HG02973 (cell line): ENCODE results near the gene PPP3CA.

Experiments used
- ATAC-seq: cut with Tn5 transposase; IDR thresholded peaks from one replicate; pipeline ENCODE4 v1.9.1; 2021; ENCODE audit warnings: moderate library complexity; ENCODE audit not compliant: unreplicated experiment

Gene PPP3CA

DNA sequence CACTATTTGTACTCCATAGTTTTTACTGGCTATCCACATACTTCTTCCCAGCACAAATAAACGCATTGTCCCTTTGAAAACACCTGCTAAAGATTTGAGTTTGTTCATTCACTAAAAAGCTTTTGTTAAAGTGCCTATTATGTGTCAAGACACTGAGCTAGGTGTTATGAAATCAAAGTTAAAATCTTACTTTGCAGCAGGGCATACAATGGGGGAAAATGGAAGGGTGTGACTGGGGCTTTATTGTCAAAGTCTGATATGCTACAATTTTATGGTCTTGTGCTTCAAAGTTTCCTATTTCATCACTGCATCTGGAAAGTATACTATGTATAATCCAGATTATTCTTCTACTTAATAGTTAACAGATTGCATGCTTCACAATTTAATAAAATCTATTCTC, 128.4 kb downstream of the PPP3CA start:
- ATAC-seq = no peak

DNA sequence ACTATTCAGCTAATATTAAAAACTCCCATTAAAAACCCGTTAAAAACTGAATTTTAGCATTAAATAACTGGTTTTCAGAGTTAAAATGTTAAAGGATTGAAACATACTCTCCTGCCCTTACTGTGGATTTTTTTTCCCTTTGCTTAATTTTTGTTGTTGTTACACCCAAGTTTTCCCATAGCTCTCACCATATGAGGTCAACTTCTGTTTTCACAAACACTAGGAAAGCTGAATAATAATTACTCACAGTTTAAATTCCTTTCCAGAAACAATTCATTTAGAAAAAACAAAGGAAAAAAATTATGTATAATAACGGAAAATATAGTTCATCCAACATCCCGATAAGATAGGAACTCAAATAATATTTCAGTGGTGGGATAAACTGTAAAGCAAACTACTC, 129.0 kb downstream of the PPP3CA start:
- no peak for ATAC-seq

DNA sequence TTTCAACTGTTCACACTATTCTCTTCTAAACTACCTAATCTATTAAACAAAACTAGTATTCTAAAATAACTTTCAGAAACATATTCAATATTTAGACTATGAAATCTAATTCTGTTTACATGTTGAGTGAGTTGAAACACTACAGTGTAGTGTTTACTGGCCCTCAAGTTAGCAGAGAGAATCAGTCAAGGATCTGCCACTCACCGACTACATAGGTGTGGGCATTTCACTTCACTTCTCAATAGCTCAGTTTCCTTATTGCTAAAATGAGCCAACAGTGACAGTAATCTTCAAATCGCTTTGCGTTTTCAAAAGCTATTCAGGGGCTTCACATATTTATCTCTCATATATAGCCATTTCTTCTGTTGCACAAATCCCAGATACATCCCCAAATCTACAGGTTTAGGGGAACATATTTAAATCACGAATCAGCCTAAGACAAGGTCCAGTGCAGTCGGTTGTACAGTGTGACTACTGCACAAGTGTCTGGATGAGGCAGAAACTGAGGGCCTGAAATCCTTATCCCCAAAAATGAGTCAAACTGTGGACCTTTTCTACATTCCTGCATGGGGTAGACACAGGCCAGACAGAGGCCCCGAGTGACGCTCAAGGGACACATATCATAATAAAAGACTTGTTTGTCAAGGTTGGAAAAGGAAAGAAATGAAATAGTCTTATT, 129.8 kb downstream of the PPP3CA start:
- ATAC-seq = no peak

DNA sequence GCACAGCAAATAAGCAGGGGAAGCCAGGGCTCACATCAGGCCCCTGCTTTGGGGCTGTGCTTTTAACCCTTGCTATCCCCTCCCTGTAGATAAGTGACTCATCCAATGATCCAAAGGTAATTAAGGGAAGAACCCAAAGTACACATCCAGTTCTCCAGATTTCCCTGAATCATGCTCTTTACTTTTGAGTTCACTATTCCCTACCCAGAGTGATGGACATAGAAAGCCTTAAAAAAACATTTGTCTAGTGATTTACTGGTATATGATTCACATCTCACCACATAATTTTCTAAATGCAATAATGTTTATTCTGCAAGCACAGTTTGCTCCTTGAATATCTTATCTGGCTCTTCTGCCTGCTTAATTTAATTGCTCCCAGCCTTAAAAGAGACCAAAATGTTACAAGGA, 136.2 kb downstream of the PPP3CA start:
- ATAC-seq = no peak

DNA sequence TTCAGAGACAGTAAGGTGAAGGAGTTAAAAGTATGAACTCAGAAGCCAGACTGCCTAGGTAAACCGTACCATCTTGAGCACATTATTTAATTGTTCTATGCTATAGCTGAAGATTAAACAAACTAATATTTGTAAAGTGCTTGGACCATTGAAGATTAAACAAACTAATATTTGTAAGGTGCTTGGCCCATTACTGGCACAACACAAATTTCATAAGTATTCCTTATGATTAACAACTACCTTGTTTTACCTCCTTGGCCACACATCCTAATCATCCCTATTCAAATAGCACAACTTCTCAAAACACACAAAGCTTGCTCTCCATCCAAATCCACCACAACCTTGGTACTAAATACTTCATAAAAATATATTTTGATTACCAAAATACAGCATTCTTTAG, 137.0 kb downstream of the PPP3CA start:
- no peak for ATAC-seq

DNA sequence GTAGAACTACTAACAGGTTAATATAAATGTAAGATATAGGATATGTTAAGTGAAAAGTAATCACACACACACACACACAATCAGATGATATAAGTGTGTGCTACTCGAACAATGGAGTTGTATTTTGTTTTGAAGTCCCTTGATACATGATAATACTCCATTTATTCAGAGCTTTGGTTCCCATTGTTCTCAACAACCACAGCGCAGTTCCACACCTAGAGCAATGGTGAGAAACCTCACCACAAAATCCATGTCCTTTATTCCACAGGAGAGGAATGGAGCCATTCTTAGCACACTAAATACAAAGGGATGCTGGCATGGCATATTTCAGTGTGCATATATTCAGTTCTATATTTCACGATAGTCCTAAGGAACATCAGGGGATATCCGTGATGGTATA, 139.2 kb downstream of the PPP3CA start:
- ATAC-seq = no peak

DNA sequence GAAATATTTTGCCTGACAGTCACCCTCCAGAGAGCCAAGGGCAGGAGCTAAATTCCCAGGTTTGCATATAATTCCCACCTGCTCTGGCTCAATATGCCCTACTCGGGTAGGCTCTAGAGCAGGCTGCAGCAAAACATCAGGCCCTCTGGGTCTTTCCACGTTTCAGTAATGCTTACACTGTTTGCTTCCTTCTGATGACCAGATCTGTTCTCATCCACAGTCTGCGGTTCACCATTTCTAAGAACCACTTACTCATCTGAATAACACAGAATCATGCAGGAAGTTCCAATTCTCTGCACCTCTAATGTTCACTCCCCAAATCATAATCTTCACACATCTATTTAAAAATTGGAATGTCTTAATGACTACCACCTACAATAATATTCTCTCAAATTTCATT, 141.4 kb downstream of the PPP3CA start:
- ATAC-seq = peak; percentile 97

DNA sequence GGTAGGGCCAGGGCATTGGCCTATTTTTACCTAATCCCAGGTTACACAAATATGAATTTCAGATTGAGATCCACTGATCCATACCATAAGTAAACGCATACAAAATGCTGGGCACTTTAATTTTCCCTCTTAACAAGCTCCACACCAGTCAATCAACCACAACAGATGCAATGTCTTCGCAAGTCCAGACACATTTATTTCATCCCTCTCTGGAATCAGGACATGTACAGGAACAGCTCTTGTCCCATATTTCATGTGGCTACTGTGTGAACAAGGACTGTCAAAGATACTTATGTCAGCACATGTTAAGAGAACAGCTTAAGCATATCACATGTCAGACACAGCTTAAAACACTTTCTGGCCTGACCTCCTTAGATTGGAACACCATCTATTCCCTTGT, 145.9 kb downstream of the PPP3CA start:
- no peak for ATAC-seq

DNA sequence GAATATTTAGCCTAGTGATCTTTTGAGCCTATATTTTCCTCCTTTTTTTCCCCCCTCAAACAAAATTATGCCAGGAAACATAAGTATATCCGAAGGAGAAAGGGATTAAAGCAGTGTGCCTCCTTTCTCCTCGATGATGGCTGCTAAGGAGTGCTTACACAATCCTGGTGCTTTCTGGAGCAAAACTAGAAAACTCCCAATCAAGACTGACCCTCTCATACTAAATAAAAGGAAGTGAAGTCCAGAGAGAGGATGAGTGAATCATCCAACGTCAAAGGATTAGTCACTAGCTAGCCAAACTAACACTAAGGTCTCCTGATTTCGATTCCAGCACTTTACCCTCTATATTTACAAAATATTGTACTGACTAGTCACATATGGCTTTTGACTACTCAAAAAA, 146.8 kb downstream of the PPP3CA start:
- no peak for ATAC-seq

DNA sequence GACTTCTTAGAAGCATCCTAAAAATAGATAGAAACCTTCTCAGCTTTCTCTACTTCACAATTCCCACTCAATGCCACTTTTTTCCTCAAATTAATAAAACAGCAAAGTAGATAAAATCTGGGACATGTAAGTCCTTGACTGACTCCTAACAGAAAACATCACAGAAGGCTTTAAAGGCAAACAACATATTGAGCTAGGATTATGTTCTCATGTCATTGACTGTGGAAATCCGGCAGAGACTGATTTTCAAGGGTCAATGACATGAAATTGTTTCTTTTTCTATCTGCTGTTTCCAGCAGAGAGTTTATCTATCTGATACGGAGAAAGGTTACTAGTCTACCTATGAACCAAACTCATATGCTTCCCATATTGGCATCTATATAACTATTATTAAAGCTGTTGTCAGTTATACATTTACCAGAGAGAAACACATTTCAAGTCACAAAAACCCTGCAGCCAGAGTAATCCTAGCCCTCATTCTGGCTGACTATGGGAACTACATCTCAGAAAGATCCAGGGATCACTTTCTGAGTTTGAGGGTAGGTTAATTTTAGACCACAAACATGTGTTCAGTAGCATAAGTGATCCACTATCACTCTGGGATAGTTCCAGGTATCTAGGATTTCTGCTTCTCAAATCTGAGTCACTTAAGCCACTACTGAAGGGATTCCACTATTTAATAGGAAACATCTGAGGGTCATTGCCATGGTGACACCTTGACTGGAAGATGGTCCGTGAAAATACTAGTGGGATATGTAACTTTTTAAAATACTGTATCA, 147.6 kb downstream of the PPP3CA start:
- ATAC-seq = no peak

DNA sequence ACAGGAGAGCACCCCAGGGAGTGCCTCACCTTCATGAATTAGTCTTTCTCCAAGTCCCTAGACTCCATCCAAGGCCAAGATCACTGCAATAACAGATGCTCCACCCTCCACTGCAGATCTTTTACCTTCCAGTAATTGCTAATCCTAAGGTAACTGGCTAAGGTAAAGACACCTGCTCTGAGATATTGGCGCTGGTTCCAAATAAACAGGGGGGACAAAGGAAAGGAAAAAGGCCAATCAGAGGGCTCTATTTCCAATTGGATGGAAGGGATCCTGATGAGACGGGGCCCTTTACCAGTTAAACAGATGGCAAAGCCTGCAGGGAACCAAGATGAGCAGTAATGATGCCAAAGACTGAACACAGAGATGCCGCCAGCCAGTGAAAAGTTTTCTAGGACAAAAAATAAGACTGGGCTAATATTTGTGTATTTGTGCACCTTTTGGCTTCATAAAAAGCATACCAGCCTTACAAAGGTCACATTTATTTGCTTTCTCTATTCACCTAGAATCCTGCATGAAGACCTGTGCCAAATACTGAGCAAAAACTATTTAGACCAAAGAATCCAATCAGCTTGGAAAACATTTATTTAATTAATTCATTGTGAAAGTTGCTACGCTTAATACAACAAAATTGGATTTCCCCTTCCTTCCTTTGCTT, 148.5 kb downstream of the PPP3CA start:
- ATAC-seq = no peak

DNA sequence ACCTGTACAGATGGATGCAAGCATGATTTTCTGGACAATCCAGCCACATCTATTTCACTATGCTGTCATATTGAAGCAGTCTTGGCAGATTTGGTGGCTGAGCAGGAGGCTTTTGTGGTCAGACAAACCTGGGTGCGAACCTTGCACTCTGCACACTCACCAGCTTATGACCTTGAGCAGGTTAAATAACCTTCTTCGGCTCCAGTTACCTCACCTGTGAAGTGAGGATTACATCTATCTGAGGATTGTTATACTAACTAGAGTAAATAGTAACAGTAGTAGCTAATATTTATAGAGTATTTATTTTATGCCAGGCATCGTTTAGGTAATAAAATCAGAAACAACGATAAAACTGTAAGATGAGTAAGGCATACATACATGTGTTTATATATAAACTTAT, 150.0 kb downstream of the PPP3CA start:
- ATAC-seq = no peak

DNA sequence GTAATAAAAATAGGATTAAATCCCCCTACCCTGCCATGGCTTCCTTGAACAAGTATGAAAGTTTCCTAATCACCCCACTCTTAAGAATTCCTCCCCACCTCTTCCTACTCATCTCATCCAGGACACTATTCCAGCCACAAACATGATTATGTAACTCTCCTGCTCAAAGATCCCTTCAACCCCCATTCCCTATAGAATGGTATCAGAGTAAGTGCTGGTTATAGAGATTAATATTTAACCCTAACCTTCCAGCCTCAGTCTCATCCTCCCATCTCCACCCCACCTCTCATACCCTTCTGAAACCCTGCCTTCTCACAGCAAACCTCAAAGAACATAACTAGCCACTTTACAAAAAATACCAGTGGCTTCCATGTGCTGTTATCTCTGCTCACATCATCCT, 155.1 kb downstream of the PPP3CA start:
- ATAC-seq = no peak

DNA sequence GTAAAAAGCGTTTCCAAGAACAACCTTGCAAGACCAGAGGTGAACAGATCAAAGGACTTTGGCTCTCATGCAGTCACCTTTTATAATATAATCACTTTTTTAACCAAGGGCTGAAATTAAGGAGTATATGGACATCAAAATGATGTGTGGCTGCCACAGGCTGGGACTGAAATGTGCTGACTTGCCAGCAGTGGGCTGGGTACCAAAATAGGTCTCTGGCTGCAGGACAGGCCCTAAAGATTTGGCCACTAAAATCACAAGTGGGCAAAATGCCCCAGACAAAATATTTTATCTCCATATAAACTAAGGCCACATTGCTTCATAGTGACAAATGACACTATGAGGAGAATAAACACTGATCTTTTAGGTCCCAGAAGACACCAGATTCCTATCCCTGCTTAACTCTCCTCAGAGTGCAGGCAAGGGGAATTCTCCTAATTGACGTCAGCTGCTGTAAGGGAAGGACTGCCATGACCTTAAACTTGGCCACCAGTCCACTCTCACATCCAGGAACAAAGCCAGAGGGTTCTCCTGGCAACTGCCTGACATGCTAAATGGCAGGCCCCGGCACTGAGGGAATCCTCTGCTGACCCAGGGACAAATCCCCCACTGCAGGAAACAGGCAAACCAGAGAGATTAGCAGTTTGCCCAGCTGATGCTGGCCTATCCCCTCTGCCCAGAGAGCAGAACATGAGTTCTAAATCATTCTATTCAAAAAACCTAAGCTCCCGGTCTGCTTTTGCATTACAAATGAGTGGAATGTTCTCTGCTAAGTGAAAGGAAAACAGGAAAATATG, 155.8 kb downstream of the PPP3CA start:
- no peak for ATAC-seq

DNA sequence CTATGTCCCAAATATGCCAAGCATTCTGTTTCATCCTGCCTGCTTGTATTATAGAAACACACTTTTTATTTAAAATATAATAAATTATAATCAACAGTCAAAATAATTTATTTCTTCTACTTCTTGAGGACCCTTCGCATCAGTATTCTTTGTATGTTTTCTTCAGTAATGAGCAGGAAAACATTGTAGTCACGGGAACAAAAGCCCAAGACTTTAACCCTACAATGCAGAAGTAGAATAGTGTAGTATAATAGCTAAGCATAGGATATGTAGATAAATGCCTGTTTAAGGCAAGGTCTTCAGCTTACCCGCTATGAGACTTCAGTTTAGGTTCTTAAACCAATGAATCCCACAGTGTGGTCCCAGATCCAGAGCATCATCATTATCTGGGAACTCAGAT, 156.6 kb downstream of the PPP3CA start:
- ATAC-seq = no peak

DNA sequence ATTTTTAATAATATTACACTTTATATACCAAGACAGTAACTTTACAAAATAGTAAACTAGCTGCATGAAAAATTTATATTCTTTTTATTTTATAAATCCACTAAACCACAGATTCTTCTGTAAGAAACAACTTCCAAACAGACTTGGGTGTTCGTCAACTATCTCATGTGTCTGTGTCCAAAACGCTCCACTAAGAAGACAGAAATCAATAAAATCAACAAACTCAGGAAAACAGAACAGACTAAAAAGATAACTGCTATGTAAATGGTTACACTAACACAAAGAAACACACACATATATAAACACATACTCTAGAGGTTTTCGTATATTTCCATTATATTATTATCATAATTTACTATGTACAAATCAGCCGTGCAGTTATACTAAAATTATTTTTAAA, 158.4 kb downstream of the PPP3CA start:
- ATAC-seq = no peak

DNA sequence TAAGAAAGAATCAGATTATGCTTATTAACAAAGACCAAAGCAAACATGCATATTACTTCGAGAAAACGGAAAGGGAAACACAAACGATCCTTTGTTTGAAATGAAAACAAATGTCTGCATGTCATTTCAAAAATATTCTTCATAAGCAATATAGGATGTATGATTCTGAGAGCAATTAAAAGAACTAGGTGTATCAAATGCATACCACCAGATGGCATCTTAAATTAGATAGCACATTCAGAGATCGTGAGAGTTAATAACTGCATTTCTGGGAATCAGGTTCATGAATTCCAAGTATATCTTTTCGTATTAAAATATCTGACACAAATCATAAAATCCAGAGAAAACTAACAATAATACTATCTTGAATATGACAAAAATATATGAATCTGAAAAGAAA, 159.5 kb downstream of the PPP3CA start:
- ATAC-seq = no peak

DNA sequence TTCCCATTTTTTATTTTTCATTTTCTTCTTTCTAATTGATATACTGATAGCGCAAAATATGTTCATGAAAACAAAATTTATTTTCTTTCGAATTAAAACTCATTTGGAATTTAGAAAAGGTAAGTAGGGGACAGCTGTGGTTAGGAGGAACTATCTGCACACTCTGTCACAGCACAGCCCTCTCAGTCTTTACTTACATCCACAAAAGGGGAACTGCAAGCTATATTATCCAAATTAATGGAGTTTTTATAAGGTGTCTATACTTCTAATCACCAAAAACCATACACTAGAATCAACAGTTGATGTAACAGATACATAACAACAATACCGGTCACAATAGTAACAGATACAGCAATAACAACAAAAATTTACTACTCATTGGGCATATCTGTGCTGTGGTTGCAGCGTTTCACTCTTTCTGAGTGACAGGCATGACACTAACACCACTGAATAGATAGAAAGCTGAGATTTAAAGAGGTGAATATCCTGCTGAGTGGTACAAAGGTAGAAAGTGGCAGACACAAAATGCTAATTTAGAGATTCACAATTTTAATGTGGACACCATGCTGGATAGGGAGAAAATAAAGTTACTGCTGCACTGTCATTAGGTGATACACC, 160.7 kb downstream of the PPP3CA start:
- ATAC-seq = no peak

DNA sequence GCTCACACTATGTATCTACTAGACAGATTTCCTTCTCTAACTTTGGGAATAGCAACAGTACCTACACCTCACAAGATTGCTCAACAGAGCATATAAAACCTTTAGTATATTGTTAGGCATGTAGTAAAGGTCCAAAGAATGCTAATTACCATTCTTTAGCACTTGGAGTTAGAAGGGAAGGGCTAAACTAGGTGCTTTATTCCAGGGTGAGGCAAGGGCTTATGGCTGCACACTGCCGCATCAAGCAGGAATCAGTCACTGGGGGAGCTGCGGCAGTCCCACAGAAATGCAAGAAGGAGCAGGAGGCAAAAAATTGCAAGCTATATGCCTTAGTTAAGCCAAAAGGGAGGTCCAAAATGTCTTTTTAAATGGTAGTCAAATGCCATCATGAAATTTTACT, 162.7 kb downstream of the PPP3CA start:
- ATAC-seq = no peak

DNA sequence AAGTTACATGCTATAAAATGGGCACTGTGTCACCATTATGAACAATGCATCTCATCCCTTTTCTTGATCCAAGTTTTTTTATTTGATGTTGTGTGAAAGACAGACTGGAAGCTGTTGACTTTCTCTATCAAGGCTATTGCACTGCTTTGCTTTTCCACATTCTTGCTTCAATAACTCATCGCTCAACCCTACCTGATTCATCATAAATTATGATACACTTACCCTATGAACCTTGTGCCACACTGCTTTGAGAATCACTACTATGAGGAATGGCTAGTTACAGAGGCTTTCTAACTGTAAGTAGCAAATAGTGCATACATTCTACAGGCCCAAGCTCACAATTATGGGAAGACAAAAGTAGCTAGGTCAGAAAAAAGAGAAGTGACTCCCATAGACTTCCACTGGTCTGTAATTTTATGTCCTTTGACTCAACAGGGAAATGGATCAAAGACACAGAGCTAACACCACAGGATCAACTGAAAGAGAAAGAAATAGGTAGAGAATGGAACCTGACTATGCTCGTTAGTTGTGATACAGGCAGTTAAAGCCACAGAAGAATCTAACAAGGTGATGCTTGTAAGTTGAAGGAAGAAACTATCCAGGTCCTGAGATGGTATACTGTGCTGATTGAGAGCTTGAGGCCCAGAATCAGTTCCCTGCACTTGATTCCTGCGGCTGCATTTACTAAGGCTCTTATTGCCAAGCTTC, 163.5 kb downstream of the PPP3CA start:
- ATAC-seq = no peak
